GM23338 (cell line): Measurements from ENCODE around the gene CD1C. TPM values are rescaled to one million over a fixed set of nuclear protein-coding genes. Genes with fewer than 3 reads are reported as not detected.
A peak's percentile ranks its signal among the peaks of the same experiment; 100 is the strongest.

Experiments used
- ATAC-seq: fragments of 200-7000 bp; cut with Tn5 transposase; 3 replicates; pipeline ENCODE4 v1.9.1; 2020
- DNase-seq: peaks from one replicate; pipeline ENCODE4 v3.0.0-alpha.2; 2015; ENCODE audit warnings: low spot score
- H2AFZ ChIP-seq: fragments of 200-600 bp; sonication (generic); 2 replicates; pipeline ENCODE4 v1.8.0; 2016; ENCODE audit warnings: antibody characterized with exemption, mild to moderate bottlenecking, moderate library complexity
- H3F3A ChIP-seq: fragments of 200-600 bp; sonication (generic); replicated peaks from 2 replicates; pipeline ENCODE4 v1.8.0; 2017; ENCODE audit warnings: antibody characterized with exemption, mixed run types, low read depth
- H3K27ac ChIP-seq: fragments of 200-600 bp; sonication (generic); 2 replicates; pipeline ENCODE4 v1.6.1; 2016; ENCODE audit warnings: low read depth
- H3K27me3 ChIP-seq: fragments of 200-600 bp; sonication (generic); 2 replicates; pipeline ENCODE4 v1.8.0; 2016; ENCODE audit warnings: mild to moderate bottlenecking, mixed run types, moderate library complexity; ENCODE audit not compliant: insufficient read depth
- H3K36me3 ChIP-seq: fragments of 200-600 bp; sonication (generic); 2 replicates; pipeline ENCODE4 v1.8.0; 2016; ENCODE audit warnings: mild to moderate bottlenecking; ENCODE audit not compliant: insufficient read depth
- H3K4me1 ChIP-seq: fragments of 200-600 bp; sonication (generic); 2 replicates; pipeline ENCODE4 v1.8.0; 2016; ENCODE audit warnings: mild to moderate bottlenecking, moderate library complexity; ENCODE audit not compliant: insufficient read depth
- H3K4me2 ChIP-seq: fragments of 200-600 bp; sonication (generic); 2 replicates; pipeline ENCODE4 v1.7.1; 2017; ENCODE audit warnings: mixed run types
- H3K4me3 ChIP-seq: fragments of 200-600 bp; sonication (generic); 2 replicates; pipeline ENCODE4 v1.6.1; 2016; ENCODE audit warnings: mixed run types
- H3K79me2 ChIP-seq: fragments of 200-600 bp; sonication (generic); replicated peaks from 2 replicates; pipeline ENCODE4 v1.8.0; 2017; ENCODE audit warnings: mild to moderate bottlenecking; ENCODE audit not compliant: insufficient read depth
- H3K9me2 ChIP-seq: fragments of 200-600 bp; sonication (generic); 2 replicates; pipeline ENCODE4 v1.8.0; 2017; ENCODE audit not compliant: insufficient read depth
- H4K20me1 ChIP-seq: fragments of 200-600 bp; sonication (generic); replicated peaks from 2 replicates; pipeline ENCODE4 v1.8.0; 2017; ENCODE audit warnings: mild to moderate bottlenecking; ENCODE audit not compliant: insufficient read depth
- H3K27ac Mint-ChIP-seq: 2 replicates; pipeline ENCODE4 v1.8.0; 2020; ENCODE audit warnings: inconsistent platforms, mild to moderate bottlenecking, moderate library complexity, mixed read lengths
- H3K27me3 Mint-ChIP-seq: 3 replicates; pipeline ENCODE4 v1.8.0; 2022; ENCODE audit warnings: low read depth, mild to moderate bottlenecking, moderate library complexity, mixed read lengths, inconsistent platforms; ENCODE audit not compliant: insufficient read depth, poor library complexity
- H3K36me3 Mint-ChIP-seq: 3 replicates; pipeline ENCODE4 v1.8.0; 2021; ENCODE audit warnings: low read depth, mild to moderate bottlenecking, inconsistent platforms, moderate library complexity, mixed read lengths
- H3K4me1 Mint-ChIP-seq: 3 replicates; pipeline ENCODE4 v1.8.0; 2020; ENCODE audit warnings: mild to moderate bottlenecking, inconsistent platforms, mixed read lengths
- H3K4me3 Mint-ChIP-seq: 3 replicates; pipeline ENCODE4 v1.8.0; 2021; ENCODE audit warnings: moderate library complexity, mild to moderate bottlenecking, inconsistent platforms, mixed read lengths
- H3K9me3 Mint-ChIP-seq: 3 replicates; pipeline ENCODE4 v1.8.0; 2020; ENCODE audit warnings: moderate library complexity, mild to moderate bottlenecking, inconsistent platforms, mixed read lengths
- CREB1 ChIP-seq: fragments of 250-450 bp; sonication (Bioruptor Pico); IDR thresholded peaks from 2 replicates; pipeline ENCODE4 v1.5.0; 2020; ENCODE audit warnings: low read depth, mild to moderate bottlenecking, moderate library complexity
- CTCF ChIP-seq, 2 experiments: fragments of 200-600 bp in 1 of 2; sonication (generic) in 1 of 2; conservative IDR thresholded peaks; 2 replicates each; pipeline versions ENCODE4 v1.5.1 to v1.6.1; 2016 to 2017; ENCODE audit warnings: antibody characterized with exemption in 2 of 2, low read depth in 2 of 2, mild to moderate bottlenecking in 2 of 2, moderate library complexity in 1 of 2
- ETS1 ChIP-seq: IDR thresholded peaks from 2 replicates; pipeline ENCODE4 v1.6.1; 2016; ENCODE audit warnings: antibody characterized with exemption
- EZH2 ChIP-seq: fragments of 200-600 bp; sonication (generic); IDR thresholded peaks from one replicate; pipeline ENCODE4 v1.8.0; 2017; ENCODE audit warnings: antibody characterized with exemption, mild to moderate bottlenecking, low read depth; ENCODE audit not compliant: unreplicated experiment
- JUNB ChIP-seq: IDR thresholded peaks from one replicate; pipeline ENCODE4 v1.6.1; 2016; ENCODE audit warnings: antibody characterized with exemption; ENCODE audit not compliant: unreplicated experiment
- NANOG ChIP-seq: IDR thresholded peaks from 2 replicates; pipeline ENCODE4 v1.6.1; 2016; ENCODE audit warnings: antibody characterized with exemption, borderline replicate concordance
- POLR2AphosphoS5 ChIP-seq: IDR thresholded peaks from 2 replicates; pipeline ENCODE4 v1.6.1; 2016; ENCODE audit warnings: antibody characterized with exemption, low read depth
- STAT1 ChIP-seq: IDR thresholded peaks from one replicate; pipeline ENCODE4 v1.6.1; 2016; ENCODE audit warnings: antibody characterized with exemption; ENCODE audit not compliant: unreplicated experiment
- ZNF114 ChIP-seq: fragments of 250-450 bp; sonication (Bioruptor Pico); IDR thresholded peaks from 2 replicates; pipeline ENCODE4 v1.5.0; 2020; ENCODE audit warnings: mild to moderate bottlenecking, moderate library complexity
- ZNF331 ChIP-seq: fragments of 250-450 bp; sonication (Bioruptor Pico); IDR thresholded peaks from 2 replicates; pipeline ENCODE4 v1.5.0; 2020; ENCODE audit warnings: low read depth, mild to moderate bottlenecking, moderate library complexity
- ZNF462 ChIP-seq: fragments of 250-450 bp; sonication (Bioruptor Pico); IDR thresholded peaks from 2 replicates; pipeline ENCODE4 v1.5.0; 2020; ENCODE audit warnings: mild to moderate bottlenecking, moderate library complexity
- polyA plus RNA-seq: library from polyadenylated mRNA; unstranded; fragments of >200 nt; fragmentation: Nextera tagmentation; extraction: Ambion mirVana; gene quantifications from 2 replicates; pipeline ENCODE4 v1.2.1, GENCODE V29; 2016
- total RNA-seq: library from RNA; depleted of rRNA; stranded (reverse); fragments of >200 nt; shearing (Covaris generic); gene quantifications from 2 replicates; pipeline ENCODE4 v1.2.3, GENCODE V29; 2014

The CD1C gene
- total and polyA plus RNA-seq, 2 experiments from 2014 or later = not detected

- H3K27me3 ChIP-seq = no peaks in the 10 kb centered on the region
- no peak within 1 kb of the TSS for H3K4me2 ChIP-seq
- DNase-seq (no peak), ATAC-seq (no peak)
- H4K20me1 ChIP-seq = no peaks in the 10 kb centered on the region; the same call in 1 of the 2 replicates
- H2AFZ ChIP-seq = peak within 1 kb of the TSS; percentile 76; the same call in 1 of the 2 replicates
- H3K27ac ChIP-seq = no peak within 1 kb of the TSS
- no peaks in the 10 kb centered on the region for H3K4me1 Mint-ChIP-seq
- TF ChIP-seq EZH2 (no peak), NANOG (no peak), ETS1 (no peak), ZNF114 (CRISPR knock-in tag) (no peak), JUNB (no peak), CTCF (conservative IDR thresholded peaks at IDR 0.05; ENCODE audit: low read depth in 2 of 2) (no peak), CREB1 (CRISPR knock-in tag) (no peak), POLR2AphosphoS5 (no peak), STAT1 (no peak), ZNF462 (CRISPR knock-in tag) (no peak), ZNF331 (CRISPR knock-in tag) (no peak)
- H3K9me2 ChIP-seq = no peaks in the 10 kb centered on the region
- no peaks in the 10 kb centered on the region for H3K4me1 ChIP-seq
- H3K36me3 ChIP-seq = no peaks in the 10 kb centered on the region
- no peak within 1 kb of the TSS for H3K4me3 ChIP-seq
- H3K9me3 Mint-ChIP-seq = no peaks in the 10 kb centered on the region
- no peaks in the 10 kb centered on the region for H3K36me3 Mint-ChIP-seq
- H3F3A ChIP-seq = no peaks in the 10 kb centered on the region
- H3K79me2 ChIP-seq = no peaks in the 10 kb centered on the region
- H3K27ac Mint-ChIP-seq = no peak within 1 kb of the TSS
- no peaks in the 10 kb centered on the region for H3K27me3 Mint-ChIP-seq
- no peak within 1 kb of the TSS for H3K4me3 Mint-ChIP-seq
Observed at GRCh38 chr1:158331481-158332150, 41.9 kb downstream of the CD1C start, which contains the start of gene CD1B. CD1B (minus strand) TSS chr1:158331531; CDS start chr1:158331423, 108 bp downstream.
